Islet precursor cell (in vitro differentiated cells): ENCODE data around the gene EZH1.
"Not testable (repeated sequence)": the region's sequence is repeated elsewhere in the genome, so short reads cannot be mapped to it uniquely, and the experiment has no call there.

Experiments
- DNase-seq: peaks from one replicate; pipeline ENCODE4 v3.0.0-alpha.2; 2018

The EZH1 gene

DNA sequence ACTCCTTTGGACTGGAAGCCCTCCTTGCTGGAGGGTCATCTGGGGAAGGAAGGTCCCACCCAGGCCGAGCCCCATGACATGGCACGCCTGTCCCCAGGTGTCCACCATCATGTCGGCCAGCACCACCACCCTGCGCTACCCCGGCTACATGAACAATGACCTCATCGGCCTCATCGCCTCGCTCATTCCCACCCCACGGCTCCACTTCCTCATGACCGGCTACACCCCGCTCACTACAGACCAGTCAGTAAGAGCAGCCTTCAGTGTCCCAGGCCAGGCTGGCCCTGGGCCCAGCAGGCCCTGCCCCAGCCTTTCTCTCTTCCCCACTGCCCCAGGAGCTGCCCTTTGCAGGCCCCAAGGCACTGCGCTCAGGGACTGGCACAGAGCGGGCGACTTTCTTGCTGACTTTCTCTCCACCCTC lies 79.2 kb downstream of the EZH1 start:
- no peak for DNase-seq

GRCh38 chr17:42660692-42661345 lies 84.0 kb downstream of the EZH1 start:
- peak; percentile 71 for DNase-seq

DNA sequence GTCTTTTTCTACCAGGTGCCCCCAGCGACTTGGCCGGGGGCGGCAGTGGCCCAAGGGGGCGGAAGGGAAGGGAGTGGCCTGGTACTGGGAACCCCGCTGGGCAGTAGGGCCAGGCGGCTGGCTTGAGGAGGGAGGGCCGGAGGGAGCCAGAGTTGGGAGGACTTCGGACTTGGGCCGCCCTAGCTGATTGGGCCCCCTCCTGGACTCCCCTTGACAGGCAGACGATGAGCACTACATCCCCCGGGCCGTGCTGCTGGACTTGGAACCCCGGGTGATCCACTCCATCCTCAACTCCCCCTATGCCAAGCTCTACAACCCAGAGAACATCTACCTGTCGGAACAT lies 84.9 kb downstream of the EZH1 start:
- DNase-seq, result not testable (repeated sequence)

DNA sequence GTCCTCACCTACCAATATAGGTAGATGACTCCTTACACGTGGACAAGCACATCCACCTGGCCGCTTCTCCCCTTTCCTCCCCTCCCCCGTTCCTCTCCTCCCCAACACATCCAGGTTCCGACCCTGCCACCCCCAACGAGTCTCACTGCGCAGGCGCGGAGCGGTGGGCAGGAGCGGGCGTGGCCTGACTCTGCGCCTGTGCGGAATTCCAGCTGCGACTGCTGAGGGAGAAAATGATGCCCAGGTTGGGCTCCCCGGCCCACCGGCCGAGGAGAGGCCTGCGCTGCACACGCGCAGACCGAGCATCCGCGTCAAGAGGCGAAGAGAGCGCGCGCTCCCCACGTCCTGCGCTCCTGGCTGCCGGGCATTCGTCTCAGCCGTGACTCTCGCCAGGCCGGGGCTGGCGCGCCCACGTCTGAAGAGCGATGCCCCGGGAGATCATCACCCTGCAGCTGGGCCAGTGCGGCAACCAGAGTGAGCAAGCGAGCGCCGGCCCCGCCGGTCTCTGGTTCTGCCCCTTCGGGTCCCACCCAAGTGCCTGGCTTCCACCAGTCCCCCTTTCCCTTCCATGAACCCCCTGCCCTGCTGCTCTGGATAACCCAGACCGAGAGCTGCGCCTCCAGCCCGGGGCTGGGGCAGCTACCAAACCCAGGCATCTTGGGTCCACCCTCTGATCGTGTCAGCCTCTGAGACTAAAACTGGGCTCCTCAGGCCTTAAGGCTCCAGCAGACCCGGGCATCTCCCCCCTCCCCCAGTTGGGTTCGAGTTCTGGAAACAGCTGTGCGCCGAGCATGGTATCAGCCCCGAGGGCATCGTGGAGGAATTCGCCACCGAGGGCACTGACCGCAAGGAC lies 85.5 kb downstream of the EZH1 start, which contains the start of gene TUBG2:
TSS of gene TUBG2 (plus strand) at position 206 of the 853 bp plus-strand sequence. CDS start at position 426, 220 bp downstream.
- DNase-seq, result peak; percentile 98

GRCh38 chr17:42657824-42658588 lies 86.8 kb downstream of the EZH1 start:
- DNase-seq, result no peak

GRCh38 chr17:42655528-42655927 lies 89.3 kb downstream of the EZH1 start:
- DNase-seq, result no peak

- peak; percentile 96 for DNase-seq
Measured at GRCh38 chr17:42653179-42654124, 91.4 kb downstream of the EZH1 start.

- no peak for DNase-seq
Measured at GRCh38 chr17:42651392-42651791, 93.4 kb downstream of the EZH1 start.
